GM23248 (cell line): ENCODE results near the gene LGALS12. TPM values are rescaled to one million over a fixed set of nuclear protein-coding genes. Genes with fewer than 3 reads are reported as not detected.
"Not testable (repeated sequence)": the region's sequence is repeated elsewhere in the genome, so short reads cannot be mapped to it uniquely, and the experiment has no call there.

ENCODE experiments used
- DNase-seq: peaks from one replicate; pipeline ENCODE4 v3.0.0-alpha.2; 2015
- H2AFZ ChIP-seq: fragments of 200-600 bp; sonication (generic); 2 replicates; pipeline ENCODE4 v1.6.1; 2016; ENCODE audit warnings: antibody characterized with exemption
- H3F3A ChIP-seq: fragments of 200-600 bp; sonication (generic); 2 replicates; pipeline ENCODE4 v1.6.1; 2016; ENCODE audit warnings: mild to moderate bottlenecking, antibody characterized with exemption, mixed run types; ENCODE audit not compliant: insufficient read depth
- H3K27ac ChIP-seq: fragments of 200-600 bp; sonication (generic); 2 replicates; pipeline ENCODE4 v1.5.1; 2016; ENCODE audit warnings: mild to moderate bottlenecking
- H3K27me3 ChIP-seq: fragments of 200-600 bp; sonication (generic); replicated peaks from 2 replicates; pipeline ENCODE4 v1.6.1; 2016; ENCODE audit warnings: mild to moderate bottlenecking; ENCODE audit not compliant: insufficient read depth
- H3K36me3 ChIP-seq: fragments of 200-600 bp; sonication (generic); 2 replicates; pipeline ENCODE4 v1.6.1; 2016; ENCODE audit warnings: low read depth, mild to moderate bottlenecking
- H3K4me1 ChIP-seq: fragments of 200-600 bp; sonication (generic); 2 replicates; pipeline ENCODE4 v1.6.1; 2016; ENCODE audit warnings: mild to moderate bottlenecking; ENCODE audit not compliant: insufficient read depth
- H3K4me2 ChIP-seq: fragments of 200-600 bp; sonication (generic); one replicate; pipeline ENCODE4 v1.6.1; 2016; ENCODE audit warnings: mild to moderate bottlenecking; ENCODE audit not compliant: unreplicated experiment
- H3K4me3 ChIP-seq: fragments of 200-600 bp; sonication (generic); 2 replicates; pipeline ENCODE4 v1.5.1; 2016; ENCODE audit warnings: mild to moderate bottlenecking
- H3K79me2 ChIP-seq: fragments of 200-600 bp; sonication (generic); 2 replicates; pipeline ENCODE4 v1.6.1; 2016; ENCODE audit warnings: mild to moderate bottlenecking; ENCODE audit not compliant: insufficient read depth
- H3K9ac ChIP-seq: fragments of 200-600 bp; sonication (generic); 2 replicates; pipeline ENCODE4 v1.6.1; 2016; ENCODE audit warnings: mild to moderate bottlenecking
- H3K9me2 ChIP-seq: fragments of 200-600 bp; sonication (generic); 2 replicates; pipeline ENCODE4 v1.6.1; 2016; ENCODE audit warnings: mixed run types, mild to moderate bottlenecking, moderate library complexity; ENCODE audit not compliant: insufficient read depth
- H3K9me3 ChIP-seq: fragments of 200-600 bp; sonication (generic); one replicate; pipeline ENCODE4 v1.6.1; 2017; ENCODE audit warnings: low read depth
- H4K20me1 ChIP-seq: fragments of 200-600 bp; sonication (generic); 2 replicates; pipeline ENCODE4 v1.6.0; 2016; ENCODE audit not compliant: insufficient read depth
- EZH2 ChIP-seq: fragments of 200-600 bp; sonication (generic); IDR thresholded peaks from 2 replicates; pipeline ENCODE4 v1.6.1; 2018; ENCODE audit warnings: antibody characterized with exemption, mild to moderate bottlenecking; ENCODE audit not compliant: insufficient read depth, poor library complexity, severe bottlenecking
- EZH2phosphoT487 ChIP-seq: fragments of 200-600 bp; sonication (generic); IDR thresholded peaks from 2 replicates; pipeline ENCODE4 v1.6.1; 2018; ENCODE audit warnings: antibody characterized with exemption, moderate library complexity, mild to moderate bottlenecking, low read depth; ENCODE audit not compliant: insufficient read depth
- WGBS, 2 experiments: methylation state at CpG; one replicate each; pipeline ENCODE4 v1.1.6; 2015 to 2017; ENCODE audit warnings: low lambda C conversion rate in 2 of 2, low coverage in 1 of 2; ENCODE audit errors: missing lambda C conversion rate in 2 of 2; 5-methylcytosine and 5-hydroxymethylcytosine counted together
- in situ Hi-C: fragments of 300-500 bp; cut with MboI; formaldehyde crosslinking; loops from 2 replicates; pipeline ENCODE4 v1.15.0; 2020
- polyA plus RNA-seq: library from polyadenylated mRNA; unstranded; fragments of >200 nt; fragmentation: Nextera tagmentation; extraction: Ambion mirVana; gene quantifications from 2 replicates; pipeline ENCODE4 v1.2.1, GENCODE V29; 2016
- total RNA-seq: library from RNA; depleted of rRNA; stranded (reverse); fragments of >200 nt; shearing (Covaris generic); gene quantifications from 2 replicates; pipeline ENCODE4 v1.2.3, GENCODE V29; 2014

LGALS12 gene
- total and polyA plus RNA-seq, 2 experiments from 2014 or later = not detected

GRCh38 chr11:63523151-63523550, 17.3 kb downstream of the LGALS12 start:
- H3K27me3 ChIP-seq = no peaks in the 10 kb centered on the region
- WGBS, 2 experiments = 71 to 72% methylated on average over 7 of the region's 7 CpGs
- H2AFZ ChIP-seq = no peak overlapping the region
- no peaks in the 10 kb centered on the region for H4K20me1 ChIP-seq
- no peaks in the 10 kb centered on the region for H3K79me2 ChIP-seq
- H3K36me3 ChIP-seq = no peaks in the 10 kb centered on the region
- H3K27ac ChIP-seq = no peak overlapping the region
- H3F3A ChIP-seq = no peaks in the 10 kb centered on the region
- H3K4me3 ChIP-seq = no peak overlapping the region
- in situ Hi-C loops = no loop called here
- no peak overlapping the region for H3K4me2 ChIP-seq
- no peak overlapping the region for H3K9ac ChIP-seq
- no peaks in the 10 kb centered on the region for H3K9me2 ChIP-seq
- no peaks in the 10 kb centered on the region for H3K9me3 ChIP-seq
- no peak for TF ChIP-seq EZH2phosphoT487
- H3K4me1 ChIP-seq = 0 out of 2 replicates have a peak, but pooled peaks cover 5% of the 10 kb centered on the region
- no peak for DNase-seq

- no peak overlapping the region for H3K9ac ChIP-seq
These were observed 21.8 kb downstream of the LGALS12 start for GRCh38 chr11:63527667-63528066.

GRCh38 chr11:63528156-63528555, 22.3 kb downstream of the LGALS12 start:
- H3K79me2 ChIP-seq, H4K20me1 ChIP-seq, H3K4me3 ChIP-seq, H3K27ac ChIP-seq, H3F3A ChIP-seq, DNase-seq, in situ Hi-C loops, H3K9ac ChIP-seq, H3K36me3 ChIP-seq, H3K9me2 ChIP-seq, H3K27me3 ChIP-seq, H3K4me2 ChIP-seq, H2AFZ ChIP-seq, H3K4me1 ChIP-seq, H3K9me3 ChIP-seq: not testable (repeated sequence)
- WGBS, 2 experiments = 23 to 36% methylated on average over 8 of the region's 11 CpGs

More at GRCh38 chr11:63527667-63528066, 21.8 kb downstream of the LGALS12 start:
- Histone ChIP-seq H3F3A (no peaks in the 10 kb centered on the region), H4K20me1 (no peaks in the 10 kb centered on the region), H3K79me2 (no peaks in the 10 kb centered on the region), H2AFZ (no peak overlapping the region), H3K9me3 (no peaks in the 10 kb centered on the region), H3K27me3 (no peaks in the 10 kb centered on the region), H3K27ac (no peak overlapping the region), H3K9me2 (no peaks in the 10 kb centered on the region), H3K4me2 (no peak overlapping the region), H3K4me3 (no peak overlapping the region), H3K36me3 (no peaks in the 10 kb centered on the region), H3K4me1 (no peaks in the 10 kb centered on the region)
- in situ Hi-C loops = no loop called here
- 65 to 68% methylated on average over 2 of the region's 2 CpGs for WGBS, 2 experiments
- DNase-seq = no peak
- TF ChIP-seq EZH2 = no peak
- no peak for TF ChIP-seq EZH2phosphoT487

GRCh38 chr11:63528729-63529278, 22.9 kb downstream of the LGALS12 start:
- H3K9ac ChIP-seq, H3K4me2 ChIP-seq, H3K36me3 ChIP-seq, H3K4me1 ChIP-seq, H3K79me2 ChIP-seq, H2AFZ ChIP-seq, H4K20me1 ChIP-seq, H3K27ac ChIP-seq, H3K27me3 ChIP-seq, H3K9me3 ChIP-seq, in situ Hi-C loops, DNase-seq, H3K4me3 ChIP-seq, H3K9me2 ChIP-seq, H3F3A ChIP-seq: not testable (repeated sequence)
- WGBS, 2 experiments = 25 to 49% methylated on average over 1 of the region's 3 CpGs

GRCh38 chr11:63529373-63529772, 23.5 kb downstream of the LGALS12 start:
- H3K9ac ChIP-seq, H3K9me3 ChIP-seq, H3K27me3 ChIP-seq, H3K36me3 ChIP-seq, in situ Hi-C loops, H3K4me3 ChIP-seq, H3F3A ChIP-seq, H4K20me1 ChIP-seq, H3K4me2 ChIP-seq, H3K27ac ChIP-seq, H3K9me2 ChIP-seq, H3K4me1 ChIP-seq, H3K79me2 ChIP-seq, H2AFZ ChIP-seq, DNase-seq: not testable (repeated sequence)
- 45 to 47% methylated on average over 6 of the region's 6 CpGs for WGBS, 2 experiments
